ENCODE results near the gene PSMG3. TPM values are rescaled to one million over a fixed set of nuclear protein-coding genes. Genes with fewer than 3 reads are reported as not detected.

Gene PSMG3
- total RNA-seq, 2 donors from 2014 or later: 50.0 to 51.6 TPM

- TF ChIP-seq CTCF (IDR thresholded peaks at IDR 0.05) (no peak), POLR2A (IDR thresholded peaks at IDR 0.05) (no peak), POLR2AphosphoS5 (IDR thresholded peaks at IDR 0.05) (no peak)
- Histone ChIP-seq H3K27me3 (replicated peaks; ENCODE audit: insufficient read depth) (no peaks in the 10 kb centered on the region), H3K9me3 (no peaks in the 10 kb centered on the region), H3K4me3 (peak overlapping the region in 1 of 2 donors; percentile 41), H3K36me3 (peaks cover 4 to 22% of the 10 kb centered on the region in 2 donors), H3K27ac (peak overlapping the region; percentile 91 to 97), H3K4me1 (replicated peaks) (peaks cover 27% of the 10 kb centered on the region)
- 70% methylated on average over 8 of the region's 25 CpGs for WGBS
- intact Hi-C loops (cut with DNase I): loop anchor here (5.0 kb wide), 2 partner anchors 76 to 1094 kb away; partner anchors contain the start of gene TTYH3
- DNase-seq (ENCODE audit: low spot score): no peak
Observed at GRCh38 chr7:1538544-1539180, 31.2 kb downstream of the PSMG3 start.

- TF ChIP-seq POLR2A (IDR thresholded peaks at IDR 0.05) (no peak), CTCF (IDR thresholded peaks at IDR 0.05) (no peak), POLR2AphosphoS5 (IDR thresholded peaks at IDR 0.05) (no peak)
- Histone ChIP-seq H3K27ac (peak overlapping the region; percentile 91 to 97), H3K4me1 (replicated peaks) (peaks cover 33% of the 10 kb centered on the region), H3K4me3 (peak overlapping the region; percentile 29 to 41), H3K36me3 (peaks cover 4 to 22% of the 10 kb centered on the region in 2 donors), H3K27me3 (replicated peaks; ENCODE audit: insufficient read depth) (no peaks in the 10 kb centered on the region), H3K9me3 (no peaks in the 10 kb centered on the region)
- 25% methylated on average over 33 of the region's 56 CpGs for WGBS
- intact Hi-C loops (cut with DNase I): loop anchor here (5.0 kb wide), 2 partner anchors 75 to 1095 kb away; partner anchors contain the start of gene TTYH3
- DNase-seq (ENCODE audit: low spot score): no peak
Observed at GRCh38 chr7:1537535-1538412, 32.1 kb downstream of the PSMG3 start.

GRCh38 chr7:1536743-1537534, 32.9 kb downstream of the PSMG3 start:
- H3K27me3 ChIP-seq (replicated peaks; ENCODE audit: insufficient read depth): no peaks in the 10 kb centered on the region
- TF ChIP-seq CTCF (IDR thresholded peaks at IDR 0.05): no peak
- TF ChIP-seq POLR2AphosphoS5 (IDR thresholded peaks at IDR 0.05): peak; percentile 97
- peak; percentile 85 for TF ChIP-seq POLR2A (IDR thresholded peaks at IDR 0.05)
- peak overlapping the region; percentile 29 to 41 for H3K4me3 ChIP-seq
- H3K9me3 ChIP-seq: no peaks in the 10 kb centered on the region
- peak overlapping the region; percentile 91 to 97 for H3K27ac ChIP-seq
- H3K4me1 ChIP-seq (replicated peaks): peaks cover 33% of the 10 kb centered on the region
- H3K36me3 ChIP-seq: peaks cover 4 to 22% of the 10 kb centered on the region in 2 donors
- WGBS: 12% methylated on average over 47 of the region's 52 CpGs
- intact Hi-C loops (cut with DNase I): loop anchor here (5.0 kb wide), 2 partner anchors 75 to 1095 kb away; partner anchors contain the start of gene TTYH3
- peak; percentile 97 for DNase-seq (ENCODE audit: low spot score)

- Histone ChIP-seq H3K4me3 (peak overlapping the region in 1 of 2 donors; percentile 41), H3K36me3 (peaks cover 4 to 17% of the 10 kb centered on the region in 2 donors), H3K4me1 (replicated peaks) (peaks cover 33% of the 10 kb centered on the region), H3K27me3 (replicated peaks; ENCODE audit: insufficient read depth) (no peaks in the 10 kb centered on the region), H3K9me3 (no peaks in the 10 kb centered on the region), H3K27ac (peak overlapping the region; percentile 91 to 97)
- 59% methylated on average over 7 of the region's 7 CpGs for WGBS
- intact Hi-C loops (cut with DNase I): loop anchor here (5.0 kb wide), 2 partner anchors 74 to 1096 kb away; partner anchors contain the start of gene TTYH3
- no peak for DNase-seq (ENCODE audit: low spot score)
- TF ChIP-seq CTCF (IDR thresholded peaks at IDR 0.05): no peak
- TF ChIP-seq POLR2A (IDR thresholded peaks at IDR 0.05): no peak
- TF ChIP-seq POLR2AphosphoS5 (IDR thresholded peaks at IDR 0.05): no peak
Observed at GRCh38 chr7:1536455-1536742, 33.4 kb downstream of the PSMG3 start.

Data from prostate gland (tissue), 2 donors.